NCI-H2196 (cell line): ENCODE measurements around the gene STX16.

Experiments
- DNase-seq: peaks from one replicate; lab custom pipeline; 2025; ENCODE audit not compliant: unreplicated experiment; lab: John Stamatoyannopoulos, UW

Gene STX16

GRCh38 chr20:58695895-58696375, 44.9 kb downstream of the STX16 start:
- DNase-seq: no peak

- no peak for DNase-seq
Observed at GRCh38 chr20:58696411-58696961, 45.4 kb downstream of the STX16 start.

- DNase-seq: no peak
Observed at GRCh38 chr20:58697201-58697866, 46.3 kb downstream of the STX16 start.

GRCh38 chr20:58697867-58698703, 47.0 kb downstream of the STX16 start:
- no peak for DNase-seq

- DNase-seq: no peak
Observed at GRCh38 chr20:58698741-58699622, 47.9 kb downstream of the STX16 start.

GRCh38 chr20:58699623-58700107, 48.6 kb downstream of the STX16 start:
- DNase-seq: no peak

GRCh38 chr20:58700121-58700821, 49.2 kb downstream of the STX16 start:
- no peak for DNase-seq

GRCh38 chr20:58700823-58701222, 49.7 kb downstream of the STX16 start:
- DNase-seq: no peak

- DNase-seq: no peak
Observed at GRCh38 chr20:58701431-58702160, 50.5 kb downstream of the STX16 start.

- DNase-seq: no peak
Observed at GRCh38 chr20:58702161-58702510, 51.1 kb downstream of the STX16 start.

GRCh38 chr20:58702859-58703648, 52.0 kb downstream of the STX16 start:
- DNase-seq: no peak

- no peak for DNase-seq
Observed at GRCh38 chr20:58703765-58704371, 52.8 kb downstream of the STX16 start.

GRCh38 chr20:58705208-58705926, 54.3 kb downstream of the STX16 start:
- no peak for DNase-seq

- no peak for DNase-seq
Observed at GRCh38 chr20:58706150-58706892, 55.2 kb downstream of the STX16 start.

- no peak for DNase-seq
Observed at GRCh38 chr20:58706975-58707681, 56.0 kb downstream of the STX16 start.

- DNase-seq: no peak
Observed at GRCh38 chr20:58707770-58708169, 56.7 kb downstream of the STX16 start.
